Stomach smooth muscle (tissue), 2 donors: ENCODE data around the gene KLK7.

Source experiments
- H3K27ac ChIP-seq: one replicate; pipeline ENCODE4 v1.7.0; 2013; ENCODE audit warnings: mild to moderate bottlenecking, low read length, inconsistent platforms
- H3K27me3 ChIP-seq, 2 donors: one replicate each; pipeline ENCODE4 v1.7.0; 2013; ENCODE audit warnings: low read length in 2 of 2; ENCODE audit not compliant: insufficient read depth in 2 of 2, control insufficient read depth in 1 of 2
- H3K36me3 ChIP-seq, 2 donors: one replicate each; pipeline ENCODE4 v1.7.0; 2013; ENCODE audit warnings: low read length in 2 of 2; ENCODE audit not compliant: control insufficient read depth in 2 of 2, insufficient read depth in 2 of 2
- H3K4me1 ChIP-seq: one replicate; pipeline ENCODE4 v1.7.0; 2013; ENCODE audit warnings: low read length; ENCODE audit not compliant: control insufficient read depth, insufficient read depth
- H3K4me3 ChIP-seq, 2 donors: one replicate each; pipeline ENCODE4 v1.7.0; 2013; ENCODE audit warnings: low read length in 2 of 2
- H3K9ac ChIP-seq, 2 donors: one replicate each; pipeline ENCODE4 v1.7.0; 2013; ENCODE audit warnings: low read length in 2 of 2, mild to moderate bottlenecking in 1 of 2
- H3K9me3 ChIP-seq, 2 donors: one replicate each; pipeline ENCODE4 v1.7.0; 2013; ENCODE audit warnings: low read length in 2 of 2; ENCODE audit not compliant: control insufficient read depth in 2 of 2
- donor health status: healthy.
- donor health status: Pancreatic carcinoma.

Gene KLK7

DNA sequence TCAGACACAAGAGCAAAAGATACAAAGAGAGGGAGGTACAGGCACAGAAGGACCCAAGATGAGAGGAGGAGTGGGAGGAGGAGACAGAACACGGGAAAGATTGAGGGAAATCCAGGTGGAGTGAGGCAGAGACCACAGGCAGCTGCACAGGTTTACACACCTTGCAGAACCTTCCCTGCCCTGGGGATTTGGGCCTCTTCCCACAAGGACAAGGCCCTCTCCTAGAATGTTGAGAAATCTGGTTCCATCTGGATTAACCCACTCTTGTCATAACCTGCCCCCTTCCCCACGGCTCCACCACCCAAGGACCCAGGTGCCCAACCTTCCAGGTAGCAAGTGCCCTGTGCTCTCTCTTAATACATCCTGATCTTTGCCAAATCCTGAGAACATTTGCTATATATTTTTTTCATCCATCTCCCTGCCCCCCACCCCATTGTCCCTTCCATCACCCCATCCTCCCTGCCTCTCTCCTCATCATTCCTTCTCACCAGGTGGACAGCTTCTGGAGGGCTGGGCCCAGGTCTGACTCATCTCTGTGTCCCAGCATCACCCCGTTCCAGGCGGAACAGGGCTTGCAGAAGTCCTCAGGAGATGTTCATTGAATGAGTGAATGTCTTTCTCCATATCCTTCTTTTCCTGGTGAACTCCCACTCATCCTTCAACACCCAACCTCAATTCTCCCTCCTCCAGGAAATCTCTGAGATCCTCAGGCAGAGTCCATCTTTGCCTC lies 26.5 kb upstream of the KLK7 start:
- no peak overlapping the region for H3K27ac ChIP-seq
- no peaks in the 10 kb centered on the region for H3K4me1 ChIP-seq
- H3K4me3 ChIP-seq, result no peak overlapping the region
- no peaks in the 10 kb centered on the region for H3K9me3 ChIP-seq
- H3K9ac ChIP-seq, result no peak overlapping the region
- no peaks in the 10 kb centered on the region for H3K36me3 ChIP-seq
- peaks cover 12 to 33% of the 10 kb centered on the region in 2 donors for H3K27me3 ChIP-seq

DNA sequence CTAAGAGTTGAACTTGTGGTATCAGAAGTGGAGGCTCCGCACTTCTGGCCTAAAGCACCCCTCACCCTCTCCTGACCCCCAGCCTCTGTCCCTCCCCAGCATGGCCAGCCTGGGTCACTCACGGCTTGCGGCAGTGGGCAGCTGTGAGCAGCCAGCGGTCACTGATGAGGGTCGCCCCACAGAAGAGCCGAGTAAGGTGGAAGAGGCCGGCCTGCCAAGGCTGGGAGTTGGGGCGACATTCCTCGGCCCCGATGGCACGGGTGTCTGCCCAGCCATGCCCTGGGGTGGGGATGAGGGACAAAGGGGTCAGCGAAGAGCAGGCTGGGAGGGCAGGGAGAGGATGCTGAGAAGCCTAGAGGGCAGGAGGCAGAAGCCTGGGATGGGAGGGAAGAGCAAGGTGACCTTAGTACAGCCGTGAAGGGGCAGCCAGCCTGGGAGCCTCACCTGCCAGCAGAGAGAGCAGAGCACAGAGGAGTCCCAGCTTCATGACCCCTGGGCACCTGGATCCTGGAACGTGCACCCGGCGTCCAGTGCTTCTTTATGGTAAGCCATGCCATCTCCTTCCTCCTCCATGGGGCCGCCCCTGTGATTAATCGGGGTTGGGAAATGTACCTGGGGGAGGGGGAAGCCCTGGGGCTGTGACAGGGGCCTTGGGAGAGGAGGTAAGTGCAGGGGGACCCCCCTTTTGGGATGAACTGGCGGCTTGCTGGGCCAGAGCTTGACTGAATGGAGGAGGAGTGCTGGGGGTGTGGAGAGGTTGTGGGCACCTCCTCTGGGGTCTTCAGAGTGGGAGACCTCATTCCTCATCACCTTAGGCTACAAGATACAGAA lies 25.6 kb upstream of the KLK7 start:
- peaks cover 10 to 25% of the 10 kb centered on the region in 2 donors for H3K27me3 ChIP-seq
- no peaks in the 10 kb centered on the region for H3K4me1 ChIP-seq
- H3K36me3 ChIP-seq, result no peaks in the 10 kb centered on the region
- no peaks in the 10 kb centered on the region for H3K9me3 ChIP-seq
- H3K4me3 ChIP-seq, result no peak overlapping the region
- no peak overlapping the region for H3K9ac ChIP-seq
- no peak overlapping the region for H3K27ac ChIP-seq

DNA sequence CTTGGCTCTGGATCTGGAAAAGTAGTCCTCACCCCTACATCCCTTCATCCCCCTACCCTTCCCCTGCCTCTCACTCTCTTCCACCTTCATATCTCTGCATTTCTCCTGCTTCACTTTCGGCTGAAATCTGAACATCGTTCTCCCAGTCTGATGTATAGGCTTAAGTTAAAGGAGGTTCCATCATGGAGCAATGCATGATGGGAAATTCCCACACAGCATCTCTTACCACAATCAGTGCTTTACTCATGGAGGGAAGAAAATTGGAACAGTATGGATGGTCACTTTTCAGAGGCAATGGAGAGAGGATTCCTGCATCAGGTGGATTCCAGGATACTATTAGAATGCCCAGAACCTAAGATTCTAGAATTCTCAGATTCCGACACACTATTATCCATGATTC lies 23.8 kb upstream of the KLK7 start:
- H3K4me1 ChIP-seq, result no peaks in the 10 kb centered on the region
- no peak overlapping the region for H3K4me3 ChIP-seq
- H3K27ac ChIP-seq, result no peak overlapping the region
- no peak overlapping the region for H3K9ac ChIP-seq
- H3K9me3 ChIP-seq, result no peaks in the 10 kb centered on the region
- H3K36me3 ChIP-seq, result no peaks in the 10 kb centered on the region
- H3K27me3 ChIP-seq, result peaks cover 17 to 22% of the 10 kb centered on the region in 2 donors

DNA sequence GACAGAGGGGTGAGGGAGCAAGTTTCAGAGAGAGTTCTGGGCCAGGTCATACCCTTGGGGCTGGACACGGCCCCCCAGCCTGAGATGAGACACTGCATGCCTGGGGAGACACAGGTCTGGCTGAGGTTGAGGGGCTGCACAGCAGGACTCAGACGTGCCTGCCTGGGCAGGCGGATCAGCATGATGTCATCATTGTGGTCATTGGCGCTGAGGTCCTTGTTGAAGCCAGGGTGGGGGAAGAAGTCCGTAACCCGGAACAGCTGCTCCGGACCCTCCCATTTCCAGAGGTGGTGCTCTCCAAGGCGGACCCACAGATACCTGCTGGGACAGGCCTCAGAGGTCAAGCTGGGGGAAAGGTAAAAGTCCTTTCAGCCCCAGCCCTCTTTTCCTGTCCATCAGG lies 22.7 kb upstream of the KLK7 start:
- Histone ChIP-seq H3K36me3 (no peaks in the 10 kb centered on the region), H3K9me3 (no peaks in the 10 kb centered on the region), H3K4me1 (no peaks in the 10 kb centered on the region), H3K27me3 (peaks cover 25 to 26% of the 10 kb centered on the region in 2 donors), H3K4me3 (no peak overlapping the region), H3K9ac (no peak overlapping the region), H3K27ac (no peak overlapping the region)

DNA sequence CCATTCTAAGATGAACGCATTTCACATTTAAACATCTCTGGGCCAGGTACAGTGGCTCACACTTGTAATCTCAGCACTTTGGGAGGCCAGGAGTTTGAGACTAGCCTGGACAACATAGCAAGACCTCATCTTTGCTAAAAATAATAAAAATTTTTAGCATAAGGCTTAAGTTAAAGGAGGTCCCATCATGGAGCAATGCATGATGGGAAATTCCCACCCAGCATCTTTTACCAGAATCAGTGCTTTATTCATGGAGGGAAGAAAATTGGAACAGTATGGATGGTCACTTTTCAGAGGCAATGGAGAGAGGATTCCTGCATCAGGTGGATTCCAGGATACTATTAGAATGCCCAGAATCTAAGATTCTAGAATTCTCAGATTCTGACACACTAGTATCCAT lies 21.5 kb upstream of the KLK7 start:
- peaks cover 31% of the 10 kb centered on the region in 2 donors for H3K27me3 ChIP-seq
- H3K36me3 ChIP-seq, result no peaks in the 10 kb centered on the region
- no peak overlapping the region for H3K27ac ChIP-seq
- no peak overlapping the region for H3K9ac ChIP-seq
- no peaks in the 10 kb centered on the region for H3K4me1 ChIP-seq
- no peaks in the 10 kb centered on the region for H3K9me3 ChIP-seq
- H3K4me3 ChIP-seq, result no peak overlapping the region

DNA sequence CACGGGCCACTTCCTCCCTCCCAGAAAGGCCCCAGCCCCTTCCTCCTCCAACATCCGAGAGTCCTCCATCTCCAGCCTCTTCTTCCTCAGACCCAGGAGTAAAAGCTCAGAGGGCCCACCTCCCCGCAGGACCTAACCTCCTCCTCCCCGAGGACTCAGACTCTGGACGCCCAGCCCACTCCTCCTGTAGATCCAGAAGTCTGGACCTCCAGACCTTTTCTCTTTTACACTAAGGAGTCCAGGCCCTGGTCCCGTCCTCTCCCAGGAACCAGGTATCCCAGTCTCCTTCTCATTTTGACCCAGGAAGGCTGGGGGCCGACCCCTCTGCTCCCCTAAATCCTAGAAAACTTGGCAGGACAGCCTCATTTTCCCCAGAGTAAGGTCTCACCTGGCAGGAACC lies 19.6 kb upstream of the KLK7 start:
- Histone ChIP-seq H3K27ac (no peak overlapping the region), H3K4me3 (no peak overlapping the region), H3K9me3 (no peaks in the 10 kb centered on the region), H3K4me1 (no peaks in the 10 kb centered on the region), H3K36me3 (no peaks in the 10 kb centered on the region), H3K9ac (no peak overlapping the region), H3K27me3 (peaks cover 29 to 30% of the 10 kb centered on the region in 2 donors)

DNA sequence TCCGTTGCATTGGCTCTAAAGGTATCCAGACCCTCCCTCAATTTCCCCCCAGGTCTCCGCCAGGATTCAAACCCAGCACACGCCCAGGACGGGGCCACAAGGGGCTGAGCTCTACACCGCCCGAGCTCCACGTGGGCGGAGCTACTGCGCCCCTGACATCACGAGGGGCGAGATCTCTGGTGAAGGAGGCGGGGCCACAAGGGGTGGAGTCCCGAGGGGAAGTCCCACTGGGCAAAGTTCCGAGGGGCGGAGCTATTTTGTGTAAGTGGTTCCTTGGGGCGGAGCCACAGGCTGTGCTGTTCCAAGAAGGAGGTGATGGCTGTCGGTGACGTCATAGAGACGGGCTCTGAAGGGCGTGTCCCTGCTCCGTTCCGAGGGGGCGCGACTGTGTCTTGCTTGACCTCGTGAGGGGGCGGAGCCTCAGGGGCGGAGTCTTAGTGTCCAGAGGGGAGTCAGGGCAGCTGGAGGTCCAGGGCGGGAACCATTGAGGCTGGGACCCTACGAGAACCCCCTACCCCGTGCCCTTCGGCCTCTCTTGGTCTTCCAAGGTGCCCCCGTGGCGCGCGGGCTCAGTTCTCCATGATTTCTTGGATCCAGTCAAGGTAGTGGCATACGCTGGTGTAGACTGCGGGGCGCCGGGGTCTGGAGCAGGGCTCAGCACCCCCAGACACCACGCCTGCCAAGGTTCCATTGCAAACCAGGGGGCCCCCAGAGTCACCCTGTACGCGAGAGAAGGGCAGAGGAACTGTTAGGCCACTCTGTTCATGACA lies 19.0 kb upstream of the KLK7 start:
- Histone ChIP-seq H3K27me3 (peaks cover 30 to 32% of the 10 kb centered on the region in 2 donors), H3K27ac (no peak overlapping the region), H3K4me1 (no peaks in the 10 kb centered on the region), H3K9ac (no peak overlapping the region), H3K36me3 (no peaks in the 10 kb centered on the region), H3K9me3 (no peaks in the 10 kb centered on the region), H3K4me3 (no peak overlapping the region)

DNA sequence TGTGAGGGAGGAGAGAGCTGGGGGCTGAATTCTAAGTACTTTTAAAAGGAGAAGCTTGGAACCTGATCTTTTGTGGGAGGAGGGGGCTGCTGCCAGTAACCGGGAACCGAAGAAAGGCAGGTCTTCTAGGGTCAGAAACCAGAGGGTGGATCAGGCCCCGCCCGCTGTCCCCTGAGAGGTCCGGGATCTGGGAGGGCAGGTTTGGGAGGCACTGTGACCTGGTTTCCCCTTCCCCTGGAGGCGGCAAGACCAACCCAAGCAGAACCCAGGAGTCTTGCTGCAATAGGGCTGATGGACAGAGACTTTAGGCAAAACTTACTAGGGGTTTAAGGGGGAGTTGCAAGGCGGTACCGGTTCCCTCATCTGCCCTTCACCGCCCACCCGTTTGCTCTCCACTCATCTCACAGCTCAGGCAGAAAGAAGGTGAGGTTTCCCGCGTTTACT lies 18.4 kb upstream of the KLK7 start:
- Histone ChIP-seq H3K27me3 (peaks cover 28 to 30% of the 10 kb centered on the region in 2 donors), H3K36me3 (no peaks in the 10 kb centered on the region), H3K4me1 (no peaks in the 10 kb centered on the region), H3K9ac (no peak overlapping the region), H3K9me3 (no peaks in the 10 kb centered on the region), H3K4me3 (no peak overlapping the region), H3K27ac (no peak overlapping the region)

DNA sequence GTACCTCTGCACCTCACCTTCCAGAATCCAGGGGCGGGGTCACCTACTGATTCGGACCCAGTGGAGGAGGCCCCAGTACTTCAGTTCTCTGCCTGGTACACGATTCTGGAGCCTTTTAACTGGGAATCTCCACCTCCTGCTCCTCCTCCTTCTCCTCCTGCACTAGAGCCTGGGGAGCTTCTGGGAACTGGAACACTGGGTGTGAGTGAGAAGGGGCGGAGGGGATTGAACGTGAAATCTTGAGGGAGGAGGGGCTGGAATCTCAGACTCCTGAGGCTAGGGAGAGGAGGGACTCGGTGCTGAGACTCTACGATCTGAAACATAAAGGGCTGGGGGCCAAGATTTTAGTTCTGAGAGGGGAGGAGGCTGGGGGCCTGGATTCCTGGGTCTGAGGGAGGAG lies 17.8 kb upstream of the KLK7 start, which contains the start of gene KLK8:
Gene KLK8 (minus strand): TSS at position 90 of the 400 bp plus-strand sequence. CDS start 437 bp downstream, outside the sequence.
- H3K4me1 ChIP-seq, result no peaks in the 10 kb centered on the region
- no peak within 1 kb of the TSS for H3K9ac ChIP-seq
- no peak within 1 kb of the TSS for H3K27ac ChIP-seq
- no peaks in the 10 kb centered on the region for H3K36me3 ChIP-seq
- no peak within 1 kb of the TSS for H3K4me3 ChIP-seq
- H3K9me3 ChIP-seq, result no peaks in the 10 kb centered on the region
- H3K27me3 ChIP-seq, result peaks cover 25 to 26% of the 10 kb centered on the region in 2 donors

DNA sequence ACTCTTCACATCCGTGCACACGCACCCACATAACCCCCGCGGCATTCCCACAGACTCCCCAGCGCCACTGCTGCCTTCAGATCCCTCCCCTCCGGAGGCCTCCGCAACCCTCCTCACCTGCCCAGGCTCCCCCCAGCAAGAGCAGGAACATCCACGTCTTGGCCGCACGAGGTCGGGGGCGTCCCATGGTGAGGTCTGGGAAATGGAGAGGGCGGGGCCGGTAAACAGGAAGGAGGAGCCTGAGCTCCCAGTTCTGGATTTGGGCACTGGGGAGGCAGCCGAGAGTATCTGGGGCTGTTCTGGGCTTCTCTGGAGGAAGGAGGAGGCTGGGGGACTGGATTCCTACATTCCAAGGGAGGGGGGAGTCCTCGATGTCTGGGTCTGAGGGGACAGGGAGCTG lies 17.3 kb upstream of the KLK7 start:
- Histone ChIP-seq H3K9me3 (no peaks in the 10 kb centered on the region), H3K9ac (no peak overlapping the region), H3K27me3 (peaks cover 25 to 26% of the 10 kb centered on the region in 2 donors), H3K4me1 (no peaks in the 10 kb centered on the region), H3K36me3 (no peaks in the 10 kb centered on the region), H3K4me3 (no peak overlapping the region), H3K27ac (no peak overlapping the region)
